AG10803 (cell line): ENCODE data around the gene POLE3.

ENCODE experiments used
- DNase-seq: peaks from one replicate; pipeline ENCODE4 v3.0.0; 2010; ENCODE audit warnings: low read depth
- H3K4me3 ChIP-seq: 2 replicates; pipeline ENCODE4 v1.5.1; 2011; ENCODE audit warnings: mild to moderate bottlenecking, low read length, control low read depth
- CTCF ChIP-seq: conservative IDR thresholded peaks from 2 replicates; pipeline ENCODE4 v1.5.1; 2011; ENCODE audit warnings: mild to moderate bottlenecking, low read length, control low read depth, inconsistent platforms

Gene POLE3

GRCh38 chr9:113410207-113410864, at the start of gene POLE3, which contains the start of gene C9orf43:
Gene POLE3 (minus strand): TSS chr9:113410675. CDS start chr9:113410293, 382 bp downstream.
Gene C9orf43 (plus strand): TSS chr9:113410747. CDS start chr9:113413494, 2,747 bp downstream.
- peak; percentile 93 for DNase-seq
- peak within 1 kb of the TSS; percentile 96 for H3K4me3 ChIP-seq
- TF ChIP-seq CTCF: no peak; the same call in 1 of the 2 replicates

- H3K4me3 ChIP-seq: no peak overlapping the region
- peak; percentile 56 for DNase-seq
- TF ChIP-seq CTCF: no peak
Observed at GRCh38 chr9:113456235-113456634, 45.8 kb upstream of the POLE3 start.

- no peak overlapping the region for H3K4me3 ChIP-seq
- TF ChIP-seq CTCF: no peak
- DNase-seq: peak; percentile 88
Observed at GRCh38 chr9:113454914-113455761, 44.7 kb upstream of the POLE3 start.

- TF ChIP-seq CTCF: no peak
Observed at GRCh38 chr9:113452113-113452605, 41.7 kb upstream of the POLE3 start.

GRCh38 chr9:113449376-113449775, 38.9 kb upstream of the POLE3 start:
- no peak overlapping the region for H3K4me3 ChIP-seq
- TF ChIP-seq CTCF: no peak
- no peak for DNase-seq

More at GRCh38 chr9:113452113-113452605, 41.7 kb upstream of the POLE3 start:
- no peak for DNase-seq
- no peak overlapping the region for H3K4me3 ChIP-seq

- DNase-seq: peak; percentile 54
- TF ChIP-seq CTCF: peak; percentile 64
- no peak overlapping the region for H3K4me3 ChIP-seq
Observed at GRCh38 chr9:113446323-113446740, 35.9 kb upstream of the POLE3 start.
